ENCODE data around the gene FEM1C.

FEM1C gene

GRCh38 chr5:115557667-115558387 lies 13.3 kb upstream of the FEM1C start:
- DNase-seq = no peak

- no peak for DNase-seq
Measured at GRCh38 chr5:115556276-115556675, 11.7 kb upstream of the FEM1C start.

GRCh38 chr5:115555084-115555633 lies 10.6 kb upstream of the FEM1C start:
- DNase-seq = no peak

GRCh38 chr5:115553082-115553481 lies 8.5 kb upstream of the FEM1C start:
- DNase-seq = no peak

- DNase-seq = no peak
Measured at GRCh38 chr5:115551415-115551814, 6.8 kb upstream of the FEM1C start.

- DNase-seq = no peak
Measured at GRCh38 chr5:115549154-115549553, 4.6 kb upstream of the FEM1C start.

GRCh38 chr5:115548683-115549082 lies 4.1 kb upstream of the FEM1C start:
- DNase-seq = no peak

- DNase-seq = no peak
Measured at GRCh38 chr5:115545351-115545882, 842 bp upstream of the FEM1C start.

GRCh38 chr5:115544043-115544435 lies 536 bp downstream of the FEM1C start:
- DNase-seq = no peak

- no peak for DNase-seq
Measured at GRCh38 chr5:115543365-115544042, 1.1 kb downstream of the FEM1C start.

GRCh38 chr5:115542651-115543364 lies 1.8 kb downstream of the FEM1C start:
- no peak for DNase-seq

- no peak for DNase-seq
Measured at GRCh38 chr5:115542086-115542485, 2.5 kb downstream of the FEM1C start.

- no peak for DNase-seq
Measured at GRCh38 chr5:115541611-115542010, 3.0 kb downstream of the FEM1C start.

- no peak for DNase-seq
Measured at GRCh38 chr5:115535479-115536035, 9.0 kb downstream of the FEM1C start.

GRCh38 chr5:115532517-115532916 lies 12.1 kb downstream of the FEM1C start:
- DNase-seq = no peak

GRCh38 chr5:115531787-115532367 lies 12.7 kb downstream of the FEM1C start:
- DNase-seq = no peak

GRCh38 chr5:115531380-115531779 lies 13.2 kb downstream of the FEM1C start:
- DNase-seq = no peak

- no peak for DNase-seq
Measured at GRCh38 chr5:115530426-115530825, 14.1 kb downstream of the FEM1C start.

- DNase-seq = no peak
Measured at GRCh38 chr5:115526604-115527003, 18.0 kb downstream of the FEM1C start.

GRCh38 chr5:115524199-115524847 lies 20.3 kb downstream of the FEM1C start:
- no peak for DNase-seq

- no peak for DNase-seq
Measured at GRCh38 chr5:115522832-115523403, 21.7 kb downstream of the FEM1C start.

GRCh38 chr5:115520191-115520590 lies 24.4 kb downstream of the FEM1C start:
- no peak for DNase-seq

Data from NCI-H2171 (cell line).